ENCODE results near the gene TBC1D12. TPM values are rescaled to one million over a fixed set of nuclear protein-coding genes. Genes with fewer than 3 reads are reported as not detected.

The TBC1D12 gene
- total RNA-seq, 1 experiment from 2014 or later, result 1.6 TPM

DNA sequence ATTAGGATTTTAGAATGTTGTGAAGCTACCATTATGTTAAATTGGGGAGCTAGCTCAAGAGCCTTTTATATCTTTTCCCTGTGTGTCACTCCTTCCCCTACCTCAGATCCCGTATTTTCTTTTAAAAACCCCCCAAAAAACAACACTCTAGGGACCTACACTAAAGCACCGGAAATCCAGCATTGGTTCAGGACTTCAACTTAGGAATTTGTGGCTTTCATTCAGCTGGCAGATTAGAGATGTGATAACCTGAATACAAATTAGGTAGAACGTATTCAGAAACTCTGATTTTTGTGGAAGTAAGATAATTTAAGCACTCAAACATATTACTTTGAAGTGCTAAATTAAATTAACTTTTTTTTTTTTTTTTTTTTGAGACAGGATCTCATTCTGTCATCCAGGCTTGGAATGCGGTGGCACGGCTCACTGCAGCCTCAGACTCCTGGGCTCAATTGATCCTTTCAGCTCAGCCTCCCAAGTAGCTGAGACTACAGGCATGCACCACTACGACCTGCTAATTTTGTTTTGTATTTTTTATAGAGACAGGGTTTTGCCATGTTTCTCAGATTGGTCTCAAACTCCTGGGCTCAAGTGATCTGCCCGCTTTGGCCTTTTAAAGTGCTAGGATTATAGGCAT is 6.8 kb downstream of the TBC1D12 start:
- Histone ChIP-seq H3K4me3 (ENCODE audit: low read depth, low read length, poor library complexity, severe bottlenecking) (no peak overlapping the region), H3K27me3 (replicated peaks; ENCODE audit: insufficient read depth, low read depth, low read length, poor library complexity) (peaks cover 95% of the 10 kb centered on the region), H3K27ac (ENCODE audit: low read depth, low read length, poor library complexity, severe bottlenecking) (no peak overlapping the region), H3K36me3 (ENCODE audit: insufficient read depth, low read length, poor library complexity, severe bottlenecking) (no peaks in the 10 kb centered on the region), H3K9me3 (ENCODE audit: low read depth, low read length, poor library complexity, severe bottlenecking) (no peaks in the 10 kb centered on the region), H3K4me1 (ENCODE audit: insufficient read depth, low read length, poor library complexity, severe bottlenecking) (peaks cover 6% of the 10 kb centered on the region)
- no peak for TF ChIP-seq EZH2 (IDR thresholded peaks at IDR 0.05; ENCODE audit: borderline replicate concordance, low read depth, low read length, poor library complexity, severe bottlenecking)
- TF ChIP-seq, protein P1, sequence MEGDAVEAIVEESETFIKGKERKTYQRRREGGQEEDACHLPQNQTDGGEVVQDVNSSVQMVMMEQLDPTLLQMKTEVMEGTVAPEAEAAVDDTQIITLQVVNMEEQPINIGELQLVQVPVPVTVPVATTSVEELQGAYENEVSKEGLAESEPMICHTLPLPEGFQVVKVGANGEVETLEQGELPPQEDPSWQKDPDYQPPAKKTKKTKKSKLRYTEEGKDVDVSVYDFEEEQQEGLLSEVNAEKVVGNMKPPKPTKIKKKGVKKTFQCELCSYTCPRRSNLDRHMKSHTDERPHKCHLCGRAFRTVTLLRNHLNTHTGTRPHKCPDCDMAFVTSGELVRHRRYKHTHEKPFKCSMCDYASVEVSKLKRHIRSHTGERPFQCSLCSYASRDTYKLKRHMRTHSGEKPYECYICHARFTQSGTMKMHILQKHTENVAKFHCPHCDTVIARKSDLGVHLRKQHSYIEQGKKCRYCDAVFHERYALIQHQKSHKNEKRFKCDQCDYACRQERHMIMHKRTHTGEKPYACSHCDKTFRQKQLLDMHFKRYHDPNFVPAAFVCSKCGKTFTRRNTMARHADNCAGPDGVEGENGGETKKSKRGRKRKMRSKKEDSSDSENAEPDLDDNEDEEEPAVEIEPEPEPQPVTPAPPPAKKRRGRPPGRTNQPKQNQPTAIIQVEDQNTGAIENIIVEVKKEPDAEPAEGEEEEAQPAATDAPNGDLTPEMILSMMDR (conservative IDR thresholded peaks at IDR 0.05; ENCODE audit: low read depth, low read length), result no peak
- no TSS peak for BruUV-seq (replicated peaks)
- POLR2A ChIA-PET (ENCODE audit: low non-redundant PET), result no interaction called here
- intact Hi-C loops (cut with micrococcal nuclease; ENCODE audit: unreplicated experiment), result no loop called here
- CTCF ChIA-PET, result no interaction called here
- DNase-seq (ENCODE audit: low spot score), result peak; percentile 50

GRCh38 chr10:94411304-94411703 is 9.0 kb downstream of the TBC1D12 start:
- ChIA-PET POLR2A (ENCODE audit: low non-redundant PET) (no interaction called here), CTCF (no interaction called here)
- TF ChIP-seq, protein P1 (conservative IDR thresholded peaks at IDR 0.05; ENCODE audit: low read depth, low read length), result no peak
- no peak for TF ChIP-seq EZH2 (IDR thresholded peaks at IDR 0.05; ENCODE audit: borderline replicate concordance, low read depth, low read length, poor library complexity, severe bottlenecking)
- intact Hi-C loops (cut with micrococcal nuclease; ENCODE audit: unreplicated experiment), result no loop called here
- Histone ChIP-seq H3K4me1 (ENCODE audit: insufficient read depth, low read length, poor library complexity, severe bottlenecking) (peaks cover 6% of the 10 kb centered on the region), H3K27ac (ENCODE audit: low read depth, low read length, poor library complexity, severe bottlenecking) (no peak overlapping the region), H3K4me3 (ENCODE audit: low read depth, low read length, poor library complexity, severe bottlenecking) (no peak overlapping the region), H3K9me3 (ENCODE audit: low read depth, low read length, poor library complexity, severe bottlenecking) (no peaks in the 10 kb centered on the region), H3K36me3 (ENCODE audit: insufficient read depth, low read length, poor library complexity, severe bottlenecking) (no peaks in the 10 kb centered on the region), H3K27me3 (replicated peaks; ENCODE audit: insufficient read depth, low read depth, low read length, poor library complexity) (peaks cover 76% of the 10 kb centered on the region)
- no TSS peak for BruUV-seq (replicated peaks)
- no peak for DNase-seq (ENCODE audit: low spot score)

DNA sequence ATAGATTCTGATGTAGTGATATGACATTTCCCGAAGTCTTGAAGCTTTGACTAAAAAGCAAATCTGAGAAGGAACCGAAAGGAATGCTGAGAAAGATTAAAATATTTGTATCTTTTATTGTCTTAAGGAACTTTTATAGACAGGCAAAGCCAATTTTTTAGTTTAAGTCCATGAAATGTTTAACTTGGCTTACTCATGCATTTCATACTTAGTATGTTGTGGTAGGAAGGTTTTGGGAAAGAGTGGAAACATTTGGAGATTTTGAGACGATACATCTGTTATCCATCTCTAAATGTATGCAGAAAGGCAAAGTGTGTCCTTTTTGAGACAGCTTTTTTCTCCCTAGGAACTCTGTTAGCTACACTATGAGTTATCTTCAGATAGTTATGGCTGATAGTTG is 10.1 kb downstream of the TBC1D12 start:
- BruUV-seq (replicated peaks), result no TSS peak
- Histone ChIP-seq H3K36me3 (ENCODE audit: insufficient read depth, low read length, poor library complexity, severe bottlenecking) (no peaks in the 10 kb centered on the region), H3K27ac (ENCODE audit: low read depth, low read length, poor library complexity, severe bottlenecking) (no peak overlapping the region), H3K4me1 (ENCODE audit: insufficient read depth, low read length, poor library complexity, severe bottlenecking) (peaks cover 6% of the 10 kb centered on the region), H3K27me3 (replicated peaks; ENCODE audit: insufficient read depth, low read depth, low read length, poor library complexity) (peaks cover 67% of the 10 kb centered on the region), H3K9me3 (ENCODE audit: low read depth, low read length, poor library complexity, severe bottlenecking) (no peaks in the 10 kb centered on the region), H3K4me3 (ENCODE audit: low read depth, low read length, poor library complexity, severe bottlenecking) (no peak overlapping the region)
- CTCF ChIA-PET, result no interaction called here
- intact Hi-C loops (cut with micrococcal nuclease; ENCODE audit: unreplicated experiment), result no loop called here
- POLR2A ChIA-PET (ENCODE audit: low non-redundant PET), result no interaction called here
- no peak for TF ChIP-seq EZH2 (IDR thresholded peaks at IDR 0.05; ENCODE audit: borderline replicate concordance, low read depth, low read length, poor library complexity, severe bottlenecking)
- TF ChIP-seq, protein P1 (conservative IDR thresholded peaks at IDR 0.05; ENCODE audit: low read depth, low read length), result no peak
- no peak for DNase-seq (ENCODE audit: low spot score)

Measured in A673 (cell line).